Dermis blood vessel endothelial cell (primary cell): ENCODE data around the gene TMPRSS9. TPM values are rescaled to one million over a fixed set of nuclear protein-coding genes. Genes with fewer than 3 reads are reported as not detected.
"Not testable (repeated sequence)": the region's sequence is repeated elsewhere in the genome, so short reads cannot be mapped to it uniquely, and the experiment has no call there.

ENCODE experiments used
- DNase-seq: peaks from one replicate; pipeline ENCODE4 v3.0.0; 2010
- total RNA-seq: library from RNA; depleted of rRNA; stranded (reverse); fragments of >200 nt; gene quantifications from 2 replicates; pipeline ENCODE4 v1.2.3, GENCODE V29; 2014

The TMPRSS9 gene
- total RNA-seq, 1 donor from 2014 or later, result under 0.01 TPM

DNA sequence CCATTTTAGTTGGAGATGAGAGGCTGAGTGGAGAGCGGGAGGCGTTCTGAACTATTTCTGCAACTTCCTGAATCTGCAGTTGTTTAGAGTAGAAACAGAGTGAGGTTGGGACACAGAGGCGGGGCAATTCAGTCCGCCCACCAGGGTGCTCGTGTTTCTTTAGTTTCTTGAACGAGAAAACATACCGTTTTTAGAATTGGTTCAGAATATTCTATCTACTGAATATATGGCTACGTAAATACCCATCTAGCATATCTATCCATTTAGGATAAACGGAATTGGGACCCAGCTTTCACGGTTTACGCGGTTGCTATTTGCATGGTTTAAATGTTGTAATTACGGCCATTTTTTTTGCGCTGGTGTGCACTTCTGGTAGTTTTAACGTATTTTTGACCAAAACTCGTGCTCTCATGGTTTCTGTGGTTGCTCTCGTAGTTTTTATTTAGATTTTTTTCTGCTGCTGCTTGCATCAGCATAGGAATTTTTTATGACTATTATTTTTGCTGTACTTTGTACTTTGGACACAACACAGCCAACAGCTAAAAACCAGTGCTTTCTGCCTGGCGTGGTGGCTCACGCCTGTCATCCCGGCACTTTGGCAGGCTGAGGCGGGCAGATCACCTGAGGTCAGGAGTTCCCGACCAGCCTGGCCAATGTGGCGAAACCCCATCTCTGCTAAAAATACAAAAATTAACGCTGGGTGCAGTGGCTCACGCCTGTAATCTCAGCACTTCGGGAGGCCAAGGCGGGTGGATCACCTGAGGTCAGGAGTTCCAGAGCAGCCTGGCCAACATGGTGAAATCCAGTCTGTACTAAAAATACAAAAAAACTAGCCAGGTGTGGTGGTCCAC, 34.6 kb downstream of the TMPRSS9 start:
- no peak for DNase-seq

DNA sequence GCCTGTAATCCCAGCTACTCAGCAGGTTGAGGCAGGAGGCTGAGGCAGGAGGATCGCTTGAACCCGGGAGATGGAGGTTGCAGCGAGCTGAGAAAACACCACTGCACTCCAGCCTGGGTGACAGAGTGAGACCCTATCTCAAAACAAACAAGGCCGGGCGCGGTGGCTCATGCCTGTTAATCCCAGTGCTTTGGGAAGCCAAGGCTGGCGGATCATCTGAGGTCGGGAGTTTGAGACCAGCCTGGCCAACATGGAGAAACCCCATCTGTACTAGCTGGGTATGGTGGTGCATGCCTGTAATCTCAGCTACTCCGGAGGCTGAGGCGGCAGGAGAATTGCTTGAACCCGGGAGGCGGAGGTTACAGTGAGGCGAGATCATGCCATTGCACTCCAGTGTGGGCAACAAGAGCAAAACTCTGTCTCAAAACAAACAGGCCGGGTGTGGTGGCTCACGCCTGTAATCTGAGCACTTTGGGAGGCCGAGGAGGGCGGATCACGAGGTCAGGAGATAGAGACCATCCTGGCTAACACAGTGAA, 35.3 kb downstream of the TMPRSS9 start:
- not testable (repeated sequence) for DNase-seq

DNA sequence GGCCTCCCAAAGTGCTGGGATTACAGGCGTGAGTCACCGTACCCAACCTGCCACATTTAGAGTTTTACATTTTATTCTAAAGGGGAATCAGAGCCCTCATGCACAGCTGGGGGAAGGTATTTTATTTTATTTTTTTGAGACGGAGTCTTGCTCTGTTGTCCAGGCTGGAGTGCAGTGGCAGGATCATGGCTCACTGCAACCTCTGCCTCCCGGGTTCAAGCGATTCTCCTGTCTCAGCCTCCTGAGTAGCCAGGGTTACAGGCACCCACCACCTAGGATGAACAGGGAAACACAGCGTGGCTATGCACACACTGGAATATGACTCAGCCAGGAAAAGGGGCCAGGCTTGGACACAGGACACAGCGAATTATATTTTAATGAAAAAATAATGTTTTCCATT, 37.1 kb downstream of the TMPRSS9 start:
- DNase-seq, result not testable (repeated sequence)

DNA sequence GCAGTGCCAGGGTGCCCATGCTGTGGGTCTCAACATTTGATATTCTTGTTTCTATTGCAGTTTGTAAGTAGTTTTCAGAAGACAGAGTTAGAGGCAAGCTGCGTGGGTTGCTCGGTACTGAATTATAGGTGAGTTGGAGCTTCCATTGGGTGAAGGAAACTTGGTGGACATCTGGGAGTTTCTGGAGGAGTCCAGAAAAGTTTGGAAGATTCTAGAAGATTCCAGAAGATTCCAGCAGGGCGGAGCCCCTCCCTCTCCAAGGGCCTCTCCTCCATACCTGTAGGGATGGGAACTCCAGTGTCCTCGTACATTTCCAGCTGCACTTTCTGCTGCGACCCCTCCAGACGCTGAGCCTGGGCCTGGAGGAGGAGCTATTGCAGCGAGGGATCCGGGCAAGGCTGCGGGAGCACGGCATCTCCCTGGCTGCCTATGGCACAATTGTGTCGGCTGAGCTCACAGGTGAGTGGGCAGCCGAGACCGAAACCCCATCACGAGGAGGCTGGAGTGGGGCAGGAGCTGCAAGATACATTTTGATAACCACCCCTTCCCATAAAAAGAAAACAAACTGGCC, 38.8 kb downstream of the TMPRSS9 start:
- DNase-seq, result no peak

DNA sequence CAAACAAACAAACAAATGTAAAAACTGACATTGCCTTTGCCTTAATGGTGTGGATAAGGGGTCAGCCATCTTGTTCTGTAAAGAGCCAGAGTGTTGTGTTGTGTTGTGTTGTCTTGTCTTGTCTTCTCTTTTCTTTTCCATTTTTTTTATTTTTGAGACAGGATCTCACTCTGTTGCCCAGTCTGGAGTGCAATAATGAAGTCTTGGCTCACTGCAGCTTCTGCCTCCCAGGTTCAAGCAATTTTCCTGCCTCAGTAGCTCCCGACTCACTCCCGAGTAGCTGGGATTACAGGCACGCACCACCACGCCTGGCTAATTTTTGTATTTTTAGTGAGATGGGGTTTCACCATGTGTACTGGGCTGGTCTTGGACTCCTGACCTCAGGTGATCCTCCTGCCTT, 39.5 kb downstream of the TMPRSS9 start:
- no peak for DNase-seq

DNA sequence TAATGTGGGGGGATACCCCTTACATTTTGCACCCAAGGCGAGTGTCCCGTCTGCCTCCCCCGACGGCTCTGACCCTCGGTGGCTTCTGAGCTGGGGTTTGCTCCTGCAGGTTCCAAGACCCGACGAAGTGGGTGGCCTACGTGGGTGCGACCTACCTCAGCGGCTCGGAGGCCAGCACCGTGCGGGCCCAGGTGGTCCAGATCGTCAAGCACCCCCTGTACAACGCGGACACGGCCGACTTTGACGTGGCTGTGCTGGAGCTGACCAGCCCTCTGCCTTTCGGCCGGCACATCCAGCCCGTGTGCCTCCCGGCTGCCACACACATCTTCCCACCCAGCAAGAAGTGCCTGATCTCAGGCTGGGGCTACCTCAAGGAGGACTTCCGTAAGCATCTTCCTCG, 48.2 kb downstream of the TMPRSS9 start:
- DNase-seq, result no peak

DNA sequence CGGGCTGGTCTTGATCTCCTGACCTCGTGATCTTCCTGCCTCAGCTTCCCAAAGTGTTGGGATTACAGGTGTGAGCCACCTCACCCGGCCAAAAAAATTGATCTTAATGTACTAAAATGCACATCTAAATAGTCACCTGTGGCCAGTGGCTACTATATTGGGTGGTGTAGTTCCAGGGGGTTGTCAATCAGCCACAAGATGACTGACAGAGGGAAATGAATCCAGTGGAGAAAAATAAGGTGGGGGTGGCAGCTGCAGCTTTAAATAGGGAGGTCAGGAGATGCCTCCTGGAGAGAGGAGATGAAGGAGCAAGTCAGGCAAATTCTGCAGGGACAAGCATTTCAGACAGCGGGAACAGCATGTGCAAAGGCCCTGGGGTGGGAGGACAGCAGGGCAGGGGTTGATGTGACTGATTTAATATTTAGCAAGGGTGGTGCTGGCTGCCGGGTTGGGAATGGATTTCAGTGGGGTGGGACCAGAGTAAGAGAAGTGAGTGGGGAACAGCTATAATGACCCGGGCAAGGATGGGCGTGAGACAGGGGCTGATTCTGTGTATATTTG, 49.4 kb downstream of the TMPRSS9 start:
- DNase-seq, result no peak

DNA sequence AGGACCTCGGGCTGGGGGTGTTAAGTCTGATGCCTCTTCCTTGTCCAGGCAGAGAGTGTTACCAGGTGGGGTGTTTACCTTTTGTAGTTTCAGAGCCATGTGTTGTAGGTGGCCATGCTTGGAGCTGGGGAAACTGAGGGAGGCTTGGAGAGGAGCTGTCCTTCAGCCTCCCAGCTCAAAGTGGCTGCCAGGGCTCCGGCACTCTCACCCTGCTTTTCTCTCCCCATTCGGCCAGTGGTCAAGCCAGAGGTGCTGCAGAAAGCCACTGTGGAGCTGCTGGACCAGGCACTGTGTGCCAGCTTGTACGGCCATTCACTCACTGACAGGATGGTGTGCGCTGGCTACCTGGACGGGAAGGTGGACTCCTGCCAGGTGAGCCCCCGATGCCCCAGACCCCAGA, 50.0 kb downstream of the TMPRSS9 start:
- DNase-seq, result no peak

DNA sequence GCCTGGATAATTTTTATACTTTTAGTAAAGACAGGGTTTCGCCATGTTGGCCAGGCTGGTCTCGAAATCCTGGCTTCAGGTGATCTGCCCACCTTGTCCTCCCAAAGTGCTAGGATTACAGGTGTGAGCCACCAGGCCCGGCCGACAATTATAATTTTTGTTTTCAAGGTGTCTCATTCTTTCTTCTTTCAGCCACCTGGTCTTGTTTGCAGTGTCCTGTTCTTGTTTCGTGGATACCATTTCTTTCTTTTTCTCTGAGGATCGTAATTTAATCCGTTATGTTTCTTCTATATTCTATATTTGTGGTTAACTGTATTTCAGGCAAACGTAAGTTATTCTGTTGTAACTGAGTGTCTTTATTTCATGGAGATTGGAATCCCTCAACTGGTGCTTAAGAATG, 51.6 kb downstream of the TMPRSS9 start:
- no peak for DNase-seq

DNA sequence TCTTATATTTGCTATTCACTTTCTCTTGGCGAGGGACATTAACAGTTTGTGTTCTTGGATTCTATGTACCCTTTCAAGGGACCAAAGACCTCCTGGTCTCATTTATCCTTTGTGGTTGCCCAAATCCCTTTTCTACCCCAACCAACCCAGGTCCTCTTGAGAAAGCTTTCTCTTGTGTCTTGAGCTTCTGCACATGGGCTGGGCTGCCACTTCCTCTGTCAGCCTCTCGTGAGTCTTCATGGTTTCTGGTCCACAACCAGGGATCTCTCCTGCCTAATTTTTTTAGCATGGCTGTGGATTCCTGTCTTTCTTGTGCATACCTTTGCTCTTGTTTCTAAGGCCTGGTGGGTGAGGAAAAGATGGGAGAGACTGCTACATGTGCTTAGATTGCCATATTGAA, 52.4 kb downstream of the TMPRSS9 start:
- no peak for DNase-seq

DNA sequence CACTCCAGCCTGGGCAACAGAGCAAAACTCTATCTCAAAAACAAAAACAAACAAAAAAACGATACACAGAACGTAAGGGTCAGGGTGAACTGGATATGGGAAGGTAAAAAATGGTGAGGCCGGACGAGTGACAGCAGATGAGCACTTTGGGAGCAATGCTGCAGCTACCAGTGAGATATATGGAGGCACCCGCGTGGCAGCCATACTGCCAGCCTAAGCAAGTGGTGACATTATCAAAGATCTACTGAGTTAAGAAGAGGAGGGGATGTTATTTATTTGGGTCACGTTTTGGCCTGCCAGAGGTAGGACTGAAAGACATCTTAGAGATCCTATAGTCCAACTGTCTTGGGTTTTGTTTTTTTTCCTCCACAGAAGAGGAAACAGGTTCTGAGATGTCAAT, 53.1 kb downstream of the TMPRSS9 start:
- no peak for DNase-seq

DNA sequence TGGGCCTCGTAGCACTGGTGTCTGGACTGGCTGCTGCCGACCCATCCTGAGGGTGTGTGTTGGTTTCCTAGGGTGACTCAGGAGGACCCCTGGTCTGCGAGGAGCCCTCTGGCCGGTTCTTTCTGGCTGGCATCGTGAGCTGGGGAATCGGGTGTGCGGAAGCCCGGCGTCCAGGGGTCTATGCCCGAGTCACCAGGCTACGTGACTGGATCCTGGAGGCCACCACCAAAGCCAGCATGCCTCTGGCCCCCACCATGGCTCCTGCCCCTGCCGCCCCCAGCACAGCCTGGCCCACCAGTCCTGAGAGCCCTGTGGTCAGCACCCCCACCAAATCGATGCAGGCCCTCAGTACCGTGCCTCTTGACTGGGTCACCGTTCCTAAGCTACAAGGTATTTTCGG, 53.6 kb downstream of the TMPRSS9 start:
- no peak for DNase-seq

DNA sequence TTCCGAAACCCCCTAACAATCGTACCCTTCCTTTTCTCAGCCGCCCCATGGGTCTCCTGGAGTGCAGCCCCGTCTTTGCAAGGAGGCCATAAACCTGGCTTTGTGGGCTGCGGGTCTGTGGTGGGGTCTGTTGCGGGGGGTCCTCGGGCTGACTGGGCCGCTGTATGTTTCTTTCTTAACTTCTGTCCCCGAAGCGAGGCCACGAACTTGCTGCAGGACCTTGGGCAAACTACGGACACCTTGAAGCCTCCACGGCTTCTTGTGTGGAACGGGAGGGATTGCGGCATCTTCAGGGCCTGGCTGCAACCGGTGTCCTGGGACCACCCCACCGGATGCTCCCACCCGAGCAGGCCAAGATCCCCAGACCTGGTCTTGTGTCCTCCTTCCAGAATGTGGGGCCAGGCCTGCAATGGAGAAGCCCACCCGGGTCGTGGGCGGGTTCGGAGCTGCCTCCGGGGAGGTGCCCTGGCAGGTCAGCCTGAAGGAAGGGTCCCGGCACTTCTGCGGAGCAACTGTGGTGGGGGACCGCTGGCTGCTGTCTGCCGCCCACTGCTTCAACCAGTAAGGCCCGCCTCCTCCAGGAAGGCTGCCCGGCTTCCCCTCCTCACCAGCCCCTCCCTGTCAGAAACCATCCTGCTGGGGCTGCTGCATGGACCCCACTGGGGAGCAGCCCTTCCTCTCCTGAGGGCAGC, 55.4 kb downstream of the TMPRSS9 start:
- no peak for DNase-seq

DNA sequence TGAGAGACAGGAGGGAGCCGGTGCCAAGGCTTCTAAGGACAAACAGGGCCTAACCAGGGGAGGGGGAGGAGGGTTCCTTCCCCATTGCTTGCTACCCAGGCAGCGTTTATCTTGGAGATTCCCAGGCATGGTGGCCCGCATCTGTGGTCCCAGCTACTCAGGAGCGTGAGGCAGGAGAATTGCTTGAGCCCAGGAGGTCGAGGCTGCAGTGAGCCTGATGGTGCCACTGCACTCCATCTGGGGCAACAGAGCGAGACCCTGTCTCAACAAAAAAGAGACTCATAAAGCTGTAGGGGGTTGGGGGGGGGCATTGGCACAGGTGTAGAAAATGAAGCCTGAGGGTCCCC, 55.9 kb downstream of the TMPRSS9 start:
- no peak for DNase-seq

DNA sequence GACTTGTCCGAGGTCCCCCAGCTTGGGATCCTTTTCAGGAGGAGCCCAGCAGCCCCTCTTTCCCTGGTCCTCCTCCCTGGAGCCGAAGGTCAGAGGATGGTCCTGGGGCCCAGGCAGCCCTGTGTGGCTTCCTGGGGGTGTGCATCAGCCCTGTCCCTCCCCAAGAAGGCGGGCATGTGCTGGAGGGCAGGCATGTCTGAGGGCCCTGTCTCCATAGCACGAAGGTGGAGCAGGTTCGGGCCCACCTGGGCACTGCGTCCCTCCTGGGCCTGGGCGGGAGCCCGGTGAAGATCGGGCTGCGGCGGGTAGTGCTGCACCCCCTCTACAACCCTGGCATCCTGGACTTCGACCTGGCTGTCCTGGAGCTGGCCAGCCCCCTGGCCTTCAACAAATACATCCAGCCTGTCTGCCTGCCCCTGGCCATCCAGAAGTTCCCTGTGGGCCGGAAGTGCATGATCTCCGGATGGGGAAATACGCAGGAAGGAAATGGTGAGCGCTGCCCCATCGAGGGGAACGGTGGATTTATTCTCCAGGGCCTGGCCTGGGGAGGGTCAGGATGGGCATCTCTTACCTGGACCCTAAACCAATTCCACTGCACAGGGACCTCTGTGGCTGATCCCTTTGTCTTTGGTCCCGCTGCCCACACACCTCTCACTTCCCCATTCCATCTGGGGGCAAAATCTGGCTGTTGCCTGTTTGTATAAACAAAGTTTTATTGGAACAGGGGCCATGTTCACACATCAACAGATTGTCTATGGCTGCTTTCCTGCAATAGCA, 56.4 kb downstream of the TMPRSS9 start:
- DNase-seq, result no peak

DNA sequence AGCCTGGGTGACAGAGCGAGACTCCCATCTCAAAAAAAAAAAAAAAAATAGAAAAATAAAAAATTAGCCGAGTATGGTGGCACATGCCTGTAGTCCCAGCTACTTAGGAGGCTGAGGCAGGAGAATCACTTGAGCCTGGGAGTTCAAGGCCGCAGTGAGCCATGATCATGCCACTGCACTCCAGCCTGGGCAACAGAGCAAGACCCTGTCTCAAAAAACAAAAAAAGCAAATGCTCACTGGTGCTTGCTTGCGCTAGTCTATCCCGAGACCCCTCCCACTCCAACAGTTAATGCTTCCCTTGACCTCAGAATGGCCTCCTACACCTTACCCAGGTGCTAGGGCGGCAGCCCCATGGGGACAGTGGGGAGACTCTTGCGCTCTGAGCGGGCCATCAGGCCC, 57.4 kb downstream of the TMPRSS9 start:
- DNase-seq, result not testable (repeated sequence)

DNA sequence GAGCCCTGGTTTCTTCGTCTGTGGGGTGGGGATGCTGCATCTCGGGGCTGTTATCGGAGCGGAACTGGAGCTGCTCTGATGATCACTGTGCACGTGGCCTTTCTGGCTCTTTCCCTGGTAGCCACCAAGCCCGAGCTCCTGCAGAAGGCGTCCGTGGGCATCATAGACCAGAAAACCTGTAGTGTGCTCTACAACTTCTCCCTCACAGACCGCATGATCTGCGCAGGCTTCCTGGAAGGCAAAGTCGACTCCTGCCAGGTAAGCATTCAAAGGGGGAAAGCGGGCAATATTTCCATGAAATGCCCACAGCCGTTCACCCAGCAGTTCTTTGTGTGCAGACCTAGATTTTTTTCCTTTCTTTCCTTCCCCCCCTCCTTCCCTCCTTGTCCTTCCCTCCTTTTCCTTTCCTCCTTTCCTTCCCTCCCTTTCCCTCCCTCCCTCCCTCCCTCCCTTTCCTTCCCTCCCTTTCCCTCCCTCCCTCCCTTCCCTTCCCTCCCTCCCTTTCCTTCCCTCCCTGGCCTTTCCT, 57.9 kb downstream of the TMPRSS9 start:
- no peak for DNase-seq

DNA sequence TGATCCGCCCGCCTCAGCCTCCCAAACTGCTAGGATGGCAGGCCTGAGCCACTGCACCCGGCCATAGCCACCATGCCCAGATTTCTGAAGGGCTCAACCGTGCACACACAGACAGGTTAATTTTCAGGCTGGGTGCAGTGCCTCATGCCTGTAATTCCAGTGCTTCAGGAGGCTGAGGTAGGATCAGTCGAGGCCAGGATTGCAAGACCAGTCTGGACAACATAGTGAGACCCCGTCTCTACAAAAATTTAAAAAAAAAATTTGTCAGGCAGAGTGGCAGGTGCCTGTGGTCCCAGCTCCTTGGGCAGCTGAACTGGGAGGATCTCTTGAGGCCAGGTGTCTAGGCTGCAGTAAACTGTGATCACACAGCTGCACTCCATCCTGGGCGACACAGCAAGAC, 59.7 kb downstream of the TMPRSS9 start:
- no peak for DNase-seq

DNA sequence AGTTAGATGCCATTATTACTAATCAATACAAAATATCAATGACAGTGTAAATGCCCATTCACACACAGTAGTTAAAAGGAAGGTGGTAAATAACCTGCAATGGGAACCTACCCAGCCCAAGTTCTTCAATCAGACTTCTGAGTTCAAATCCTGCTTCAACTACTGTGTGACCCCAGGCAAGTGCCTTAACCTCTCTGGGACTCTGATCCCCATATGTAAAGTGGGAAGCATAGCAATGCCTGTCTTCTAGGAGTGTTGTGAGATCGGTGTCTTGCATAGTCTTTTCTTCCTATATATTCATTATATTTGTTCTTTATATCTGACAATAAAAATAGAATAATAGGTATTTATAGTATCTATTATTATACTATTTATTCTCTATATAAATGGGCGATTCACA, 60.4 kb downstream of the TMPRSS9 start:
- no peak for DNase-seq

DNA sequence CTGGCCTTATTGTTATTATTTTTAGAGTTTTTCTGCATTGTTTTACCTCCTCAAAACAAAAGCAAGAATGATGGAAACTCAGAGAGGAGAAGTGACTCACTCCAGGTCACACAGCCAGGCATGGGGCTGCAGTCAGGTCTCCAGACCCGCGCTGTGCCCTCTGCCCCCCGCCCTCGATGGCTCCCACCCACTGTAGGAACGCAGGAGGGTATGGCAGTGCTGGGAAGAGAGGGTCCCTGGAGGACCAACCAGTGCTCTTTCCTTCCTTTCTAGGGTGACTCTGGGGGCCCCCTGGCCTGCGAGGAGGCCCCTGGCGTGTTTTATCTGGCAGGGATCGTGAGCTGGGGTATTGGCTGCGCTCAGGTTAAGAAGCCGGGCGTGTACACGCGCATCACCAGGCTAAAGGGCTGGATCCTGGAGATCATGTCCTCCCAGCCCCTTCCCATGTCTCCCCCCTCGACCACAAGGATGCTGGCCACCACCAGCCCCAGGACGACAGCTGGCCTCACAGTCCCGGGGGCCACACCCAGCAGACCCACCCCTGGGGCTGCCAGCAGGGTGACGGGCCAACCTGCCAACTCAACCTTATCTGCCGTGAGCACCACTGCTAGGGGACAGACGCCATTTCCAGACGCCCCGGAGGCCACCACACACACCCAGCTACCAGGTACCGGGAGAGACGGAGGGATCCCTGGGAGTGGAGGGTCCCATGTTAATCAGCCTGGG, 61.7 kb downstream of the TMPRSS9 start:
- DNase-seq, result no peak

DNA sequence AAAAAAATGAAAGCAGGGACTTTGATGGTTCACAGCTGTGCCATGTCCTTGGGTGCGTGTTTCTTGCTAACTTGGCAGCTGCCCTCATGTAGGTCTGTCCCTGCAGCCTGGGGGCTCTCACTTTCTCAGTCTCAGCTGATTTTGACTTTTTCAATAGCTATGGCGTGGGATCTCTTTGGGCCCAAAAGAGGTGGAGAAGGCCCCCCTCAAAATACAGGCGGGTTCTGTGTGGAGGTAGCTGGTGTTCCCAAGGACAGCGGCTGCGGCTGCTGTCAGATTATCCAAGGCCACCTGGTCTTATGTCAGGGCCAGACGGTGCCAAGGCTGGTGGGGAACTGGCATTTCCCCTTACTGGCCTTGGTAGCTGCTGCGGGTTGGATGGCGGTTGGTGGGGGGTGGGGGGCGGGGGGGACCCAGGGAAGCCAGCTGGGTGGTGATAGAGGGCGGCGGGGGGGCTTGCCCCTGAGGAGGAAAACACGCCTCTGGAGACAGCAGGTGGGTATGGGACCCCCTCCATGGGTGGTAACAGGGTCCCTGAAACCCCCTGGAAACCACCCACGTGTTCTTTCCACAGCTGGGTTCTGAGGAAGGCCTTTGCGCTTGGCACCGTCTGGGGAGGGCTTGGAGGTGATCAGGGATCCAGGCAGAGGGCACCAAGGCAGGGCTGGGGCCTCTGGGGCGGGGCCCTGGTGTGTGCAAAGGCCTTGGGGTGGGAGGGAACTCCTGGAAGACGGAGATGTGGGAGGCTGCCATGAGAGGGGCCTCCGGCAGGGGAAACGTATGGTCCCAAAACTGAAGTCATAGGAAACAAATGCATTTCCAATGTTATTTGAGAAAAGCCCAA, 63.2 kb downstream of the TMPRSS9 start:
- no peak for DNase-seq
